Cardiac muscle cell (in vitro differentiated cells and primary cell): ENCODE results near the gene APCDD1L. TPM values are rescaled to one million over a fixed set of nuclear protein-coding genes. Genes with fewer than 3 reads are reported as not detected.
"Not testable (repeated sequence)": the region's sequence is repeated elsewhere in the genome, so short reads cannot be mapped to it uniquely, and the experiment has no call there.

Experiments
- DNase-seq, 2 donors: peaks; one replicate each; pipeline versions ENCODE4 v3.0.0 to v3.0.0-alpha.2; 2010 to 2017; ENCODE audit warnings: low read depth in 1 of 2, low spot score in 1 of 2
- H3K27ac ChIP-seq: fragments of 200-600 bp; sonication (generic); 2 replicates; pipeline ENCODE4 v1.5.1; 2016
- H3K27me3 ChIP-seq: fragments of 200-600 bp; sonication (generic); 2 replicates; pipeline ENCODE4 v1.6.0; 2016; ENCODE audit warnings: control low read depth
- H3K36me3 ChIP-seq: fragments of 200-600 bp; sonication (generic); 2 replicates; pipeline ENCODE4 v1.5.1; 2016; ENCODE audit warnings: control low read depth
- H3K4me1 ChIP-seq: fragments of 200-600 bp; sonication (generic); 2 replicates; pipeline ENCODE4 v1.8.1; 2017; ENCODE audit warnings: low read depth, mild to moderate bottlenecking, mixed run types
- H3K4me3 ChIP-seq: fragments of 200-600 bp; sonication (generic); 2 replicates; pipeline ENCODE4 v1.5.1; 2016; ENCODE audit warnings: mild to moderate bottlenecking
- H3K9me3 ChIP-seq: fragments of 200-600 bp; sonication (generic); 2 replicates; pipeline ENCODE4 v1.5.1; 2017; ENCODE audit warnings: low read depth, mild to moderate bottlenecking, control low read depth
- polyA plus RNA-seq: library from polyadenylated mRNA; unstranded; fragments of >200 nt; fragmentation: Nextera tagmentation; extraction: Ambion mirVana; gene quantifications from 2 replicates; pipeline ENCODE4 v1.2.1, GENCODE V29; 2016
- total RNA-seq: library from RNA; depleted of rRNA; stranded (reverse); fragments of >200 nt; gene quantifications from 2 replicates; pipeline ENCODE4 v1.2.3, GENCODE V29; 2016
- TF ChIP-seq, protein P1 (sequence below): IDR thresholded peaks from 2 replicates; pipeline ENCODE4 v1.5.1; 2012; ENCODE audit warnings: low read depth, mild to moderate bottlenecking, low read length

Gene APCDD1L
- total and polyA plus RNA-seq, 2 experiments from 2014 or later = 0.21 to 1.1 TPM

DNA sequence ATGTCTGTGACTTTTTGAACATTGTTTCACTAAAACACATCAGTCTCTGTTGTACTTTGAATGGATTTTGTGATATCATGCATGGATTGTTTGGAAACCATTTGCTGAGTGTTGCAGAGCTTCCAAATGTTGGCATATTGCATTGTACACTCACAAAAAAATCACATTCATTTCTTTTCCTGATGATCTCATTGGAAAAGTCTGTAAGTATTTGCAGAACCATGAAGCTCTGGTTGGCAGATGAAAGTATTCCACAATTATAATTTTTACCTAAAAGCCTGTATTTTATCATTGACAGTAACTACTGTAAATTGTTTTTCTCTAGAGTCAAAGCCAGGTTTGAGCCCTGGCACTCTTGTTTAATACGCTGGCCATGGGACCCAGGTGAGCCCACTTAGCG is 84.1 kb downstream of the APCDD1L start:
- DNase-seq = no peak
- H3K4me1 ChIP-seq = no peaks in the 10 kb centered on the region
- H3K4me3 ChIP-seq = no peak overlapping the region
- H3K9me3 ChIP-seq = no peaks in the 10 kb centered on the region
- no peaks in the 10 kb centered on the region for H3K36me3 ChIP-seq
- H3K27ac ChIP-seq = no peak overlapping the region
- no peaks in the 10 kb centered on the region for H3K27me3 ChIP-seq
- TF ChIP-seq, protein P1, sequence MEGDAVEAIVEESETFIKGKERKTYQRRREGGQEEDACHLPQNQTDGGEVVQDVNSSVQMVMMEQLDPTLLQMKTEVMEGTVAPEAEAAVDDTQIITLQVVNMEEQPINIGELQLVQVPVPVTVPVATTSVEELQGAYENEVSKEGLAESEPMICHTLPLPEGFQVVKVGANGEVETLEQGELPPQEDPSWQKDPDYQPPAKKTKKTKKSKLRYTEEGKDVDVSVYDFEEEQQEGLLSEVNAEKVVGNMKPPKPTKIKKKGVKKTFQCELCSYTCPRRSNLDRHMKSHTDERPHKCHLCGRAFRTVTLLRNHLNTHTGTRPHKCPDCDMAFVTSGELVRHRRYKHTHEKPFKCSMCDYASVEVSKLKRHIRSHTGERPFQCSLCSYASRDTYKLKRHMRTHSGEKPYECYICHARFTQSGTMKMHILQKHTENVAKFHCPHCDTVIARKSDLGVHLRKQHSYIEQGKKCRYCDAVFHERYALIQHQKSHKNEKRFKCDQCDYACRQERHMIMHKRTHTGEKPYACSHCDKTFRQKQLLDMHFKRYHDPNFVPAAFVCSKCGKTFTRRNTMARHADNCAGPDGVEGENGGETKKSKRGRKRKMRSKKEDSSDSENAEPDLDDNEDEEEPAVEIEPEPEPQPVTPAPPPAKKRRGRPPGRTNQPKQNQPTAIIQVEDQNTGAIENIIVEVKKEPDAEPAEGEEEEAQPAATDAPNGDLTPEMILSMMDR = no peak

DNA sequence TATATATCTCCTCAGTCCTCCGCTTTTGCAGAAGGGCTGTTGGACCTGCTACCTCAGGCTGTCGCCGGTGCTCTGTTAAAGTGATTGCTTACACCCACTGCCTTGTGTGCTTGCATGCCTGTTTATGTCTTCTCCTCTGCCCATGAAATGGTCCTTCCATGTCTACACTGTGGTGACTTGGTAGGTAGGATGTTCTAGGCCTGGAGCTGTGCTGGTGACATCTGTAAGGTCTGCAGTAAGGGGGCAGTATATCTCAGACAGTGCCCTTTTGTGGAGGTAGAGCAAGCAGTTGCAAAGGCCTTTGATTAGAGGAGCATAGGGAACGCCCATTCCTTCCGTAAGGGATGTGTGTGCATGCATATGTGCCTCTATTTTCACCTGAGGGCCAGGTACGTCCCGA is 85.9 kb downstream of the APCDD1L start:
- no peaks in the 10 kb centered on the region for H3K9me3 ChIP-seq
- H3K4me3 ChIP-seq = no peak overlapping the region
- no peaks in the 10 kb centered on the region for H3K4me1 ChIP-seq
- H3K27me3 ChIP-seq = no peaks in the 10 kb centered on the region
- no peak overlapping the region for H3K27ac ChIP-seq
- no peak for DNase-seq
- TF ChIP-seq, protein P1 = no peak
- H3K36me3 ChIP-seq = no peaks in the 10 kb centered on the region

DNA sequence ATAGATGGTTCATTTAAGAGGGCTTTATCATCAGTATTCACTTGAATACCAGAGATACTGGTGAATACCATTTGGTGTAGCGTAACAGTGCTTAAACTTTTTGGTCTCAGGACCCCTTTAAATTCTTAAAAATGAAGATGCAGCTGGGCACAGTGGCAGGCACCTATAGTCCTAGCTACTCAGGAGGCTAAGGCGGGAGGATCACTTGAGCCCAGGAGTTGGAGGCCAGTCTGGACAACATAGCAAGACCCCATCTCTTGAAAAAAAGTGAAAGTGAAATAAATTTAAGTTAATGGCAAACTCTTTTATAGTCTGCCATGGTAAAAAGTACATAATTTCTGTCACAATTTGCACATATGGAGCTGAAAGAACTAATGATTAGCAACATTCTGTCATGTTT is 86.8 kb downstream of the APCDD1L start:
- H3K4me1 ChIP-seq = peaks cover 4% of the 10 kb centered on the region
- TF ChIP-seq, protein P1 = no peak
- no peak overlapping the region for H3K4me3 ChIP-seq
- DNase-seq = no peak
- no peaks in the 10 kb centered on the region for H3K36me3 ChIP-seq
- no peak overlapping the region for H3K27ac ChIP-seq
- H3K27me3 ChIP-seq = no peaks in the 10 kb centered on the region
- no peaks in the 10 kb centered on the region for H3K9me3 ChIP-seq

DNA sequence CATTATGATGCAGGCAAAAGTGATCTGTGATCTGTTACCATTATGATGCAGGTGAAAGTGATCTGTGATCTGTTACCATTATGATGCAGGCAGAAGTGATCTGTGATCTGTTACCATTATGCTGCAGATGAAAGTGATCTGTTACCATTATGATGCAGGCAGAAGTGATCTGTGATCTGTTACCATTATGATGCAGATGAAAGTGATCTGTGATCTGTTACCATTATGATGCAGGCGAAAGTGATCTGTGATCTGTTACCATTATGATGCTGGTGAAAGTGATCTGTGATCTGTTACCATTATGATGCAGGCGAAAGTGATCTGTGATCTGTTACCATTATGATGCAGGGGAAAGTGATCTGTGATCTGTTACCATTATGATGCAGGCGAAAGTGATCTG is 87.6 kb downstream of the APCDD1L start:
- H3K9me3 ChIP-seq, H3K4me3 ChIP-seq, H3K27ac ChIP-seq, DNase-seq, H3K4me1 ChIP-seq, H3K27me3 ChIP-seq, H3K36me3 ChIP-seq: not testable (repeated sequence)

DNA sequence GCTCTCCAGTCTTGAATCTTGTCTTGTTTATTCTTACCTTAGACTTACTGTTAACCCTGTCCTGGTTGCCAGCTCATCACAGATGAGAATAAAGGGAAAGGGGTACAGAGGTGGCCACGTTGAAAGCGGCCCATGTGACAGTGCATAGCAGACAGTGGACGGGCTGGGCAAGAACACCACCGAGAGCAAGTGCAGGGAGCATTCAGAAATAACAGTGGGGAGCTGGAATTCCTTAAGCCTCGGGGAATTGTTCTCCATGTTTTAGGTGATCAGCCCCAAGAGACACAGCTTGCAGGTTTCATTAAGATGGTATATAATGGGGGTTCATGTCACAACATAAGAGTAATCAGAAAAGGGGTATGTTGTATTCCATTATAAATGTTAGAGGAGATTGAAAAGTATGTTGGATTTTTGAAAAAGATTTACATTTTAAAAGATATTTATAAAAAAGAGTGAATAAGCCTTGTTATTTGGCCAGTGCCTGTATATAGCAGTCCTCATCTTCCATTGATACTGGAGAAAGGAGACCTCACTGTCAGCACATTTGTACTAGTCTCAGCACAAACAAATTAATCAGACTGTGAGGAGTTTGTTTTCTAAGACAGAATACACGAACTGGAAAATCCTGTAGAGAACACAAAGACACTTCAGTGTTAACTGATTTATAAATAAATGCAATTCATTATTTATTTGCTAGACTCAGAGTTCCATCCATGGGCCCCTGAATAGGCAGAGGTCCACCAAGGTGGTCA is 90.8 kb downstream of the APCDD1L start:
- Histone ChIP-seq H3K4me3 (no peak overlapping the region), H3K27ac (no peak overlapping the region), H3K4me1 (peaks cover 4% of the 10 kb centered on the region), H3K36me3 (no peaks in the 10 kb centered on the region), H3K27me3 (no peaks in the 10 kb centered on the region), H3K9me3 (no peaks in the 10 kb centered on the region)
- TF ChIP-seq, protein P1 = no peak
- DNase-seq = no peak

DNA sequence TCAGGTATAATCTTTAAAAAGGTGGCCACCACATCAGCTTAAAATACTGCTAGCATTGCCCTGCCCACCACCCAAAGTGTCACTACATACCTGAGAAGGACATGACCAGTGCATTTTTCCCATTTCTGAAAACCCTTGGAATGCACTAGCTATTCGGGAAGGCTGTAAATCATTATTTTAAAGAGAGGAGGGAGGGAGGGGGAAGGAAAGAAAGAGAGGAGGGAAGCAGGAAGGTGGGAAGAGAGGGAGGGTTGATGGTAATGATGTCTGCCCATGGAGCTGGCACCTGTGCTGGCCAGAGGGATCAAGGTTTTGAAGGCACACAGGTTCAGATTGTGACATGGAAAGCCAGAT is 93.7 kb downstream of the APCDD1L start:
- Histone ChIP-seq H3K4me1 (peaks cover 4% of the 10 kb centered on the region), H3K27me3 (no peaks in the 10 kb centered on the region), H3K4me3 (no peak overlapping the region), H3K9me3 (no peaks in the 10 kb centered on the region), H3K27ac (no peak overlapping the region), H3K36me3 (no peaks in the 10 kb centered on the region)
- DNase-seq = no peak
- TF ChIP-seq, protein P1 = no peak
